Measurements from ENCODE around the gene GLRX3. TPM values are rescaled to one million over a fixed set of nuclear protein-coding genes. Genes with fewer than 3 reads are reported as not detected.

GLRX3 gene
- total and polyA plus RNA-seq, 2 of the 13 experiments (the other 11 are each of a cell fraction or from before 2014, with no cell fraction given) = 91.4 to 135 TPM

DNA sequence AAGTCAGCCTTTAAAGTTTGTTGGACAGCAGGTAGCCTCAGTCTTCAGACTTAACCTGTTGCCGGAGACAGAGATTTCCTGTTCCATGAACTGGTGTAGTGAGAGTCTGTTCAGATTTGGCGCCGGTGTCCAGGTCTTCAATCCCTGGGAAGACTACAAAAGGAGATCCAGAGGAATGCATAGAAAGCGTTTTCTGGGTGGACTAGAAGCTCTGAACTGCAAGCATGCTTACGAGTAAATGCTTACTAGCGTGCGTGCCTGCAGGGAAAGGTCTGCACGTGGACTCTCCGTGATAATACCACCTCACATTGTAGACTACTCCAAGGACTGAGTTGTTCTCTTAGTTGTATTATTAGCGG, 878 bp downstream of the GLRX3 start (continued):
- TF ChIP-seq, protein P1, sequence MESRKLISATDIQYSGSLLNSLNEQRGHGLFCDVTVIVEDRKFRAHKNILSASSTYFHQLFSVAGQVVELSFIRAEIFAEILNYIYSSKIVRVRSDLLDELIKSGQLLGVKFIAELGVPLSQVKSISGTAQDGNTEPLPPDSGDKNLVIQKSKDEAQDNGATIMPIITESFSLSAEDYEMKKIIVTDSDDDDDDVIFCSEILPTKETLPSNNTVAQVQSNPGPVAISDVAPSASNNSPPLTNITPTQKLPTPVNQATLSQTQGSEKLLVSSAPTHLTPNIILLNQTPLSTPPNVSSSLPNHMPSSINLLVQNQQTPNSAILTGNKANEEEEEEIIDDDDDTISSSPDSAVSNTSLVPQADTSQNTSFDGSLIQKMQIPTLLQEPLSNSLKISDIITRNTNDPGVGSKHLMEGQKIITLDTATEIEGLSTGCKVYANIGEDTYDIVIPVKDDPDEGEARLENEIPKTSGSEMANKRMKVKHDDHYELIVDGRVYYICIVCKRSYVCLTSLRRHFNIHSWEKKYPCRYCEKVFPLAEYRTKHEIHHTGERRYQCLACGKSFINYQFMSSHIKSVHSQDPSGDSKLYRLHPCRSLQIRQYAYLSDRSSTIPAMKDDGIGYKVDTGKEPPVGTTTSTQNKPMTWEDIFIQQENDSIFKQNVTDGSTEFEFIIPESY (CRISPR knock-in tag; IDR thresholded peaks at IDR 0.05) = no peak
- TF ChIP-seq ZNF839 (CRISPR knock-in tag; IDR thresholded peaks at IDR 0.05; ENCODE audit: borderline replicate concordance) = no peak
- TF ChIP-seq NRL (CRISPR knock-in tag; IDR thresholded peaks at IDR 0.05; ENCODE audit: borderline replicate concordance) = no peak
- TF ChIP-seq, protein P2, sequence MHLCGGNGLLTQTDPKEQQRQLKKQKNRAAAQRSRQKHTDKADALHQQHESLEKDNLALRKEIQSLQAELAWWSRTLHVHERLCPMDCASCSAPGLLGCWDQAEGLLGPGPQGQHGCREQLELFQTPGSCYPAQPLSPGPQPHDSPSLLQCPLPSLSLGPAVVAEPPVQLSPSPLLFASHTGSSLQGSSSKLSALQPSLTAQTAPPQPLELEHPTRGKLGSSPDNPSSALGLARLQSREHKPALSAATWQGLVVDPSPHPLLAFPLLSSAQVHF (CRISPR knock-in tag; IDR thresholded peaks at IDR 0.05) = no peak
- peak; percentile 16; the same call in 1 of the 2 replicates for TF ChIP-seq SIN3B (IDR thresholded peaks at IDR 0.05; ENCODE audit: low read length)
- TF ChIP-seq, protein P3, sequence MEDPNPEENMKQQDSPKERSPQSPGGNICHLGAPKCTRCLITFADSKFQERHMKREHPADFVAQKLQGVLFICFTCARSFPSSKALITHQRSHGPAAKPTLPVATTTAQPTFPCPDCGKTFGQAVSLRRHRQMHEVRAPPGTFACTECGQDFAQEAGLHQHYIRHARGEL (CRISPR knock-in tag; IDR thresholded peaks at IDR 0.05) = no peak
- no peak for TF ChIP-seq DPF2 (CRISPR knock-in tag; IDR thresholded peaks at IDR 0.05; ENCODE audit: borderline replicate concordance, low read depth)
- no peak for TF ChIP-seq ZMAT3 (CRISPR knock-in tag; conservative IDR thresholded peaks at IDR 0.05)
- TF ChIP-seq, protein P4, sequence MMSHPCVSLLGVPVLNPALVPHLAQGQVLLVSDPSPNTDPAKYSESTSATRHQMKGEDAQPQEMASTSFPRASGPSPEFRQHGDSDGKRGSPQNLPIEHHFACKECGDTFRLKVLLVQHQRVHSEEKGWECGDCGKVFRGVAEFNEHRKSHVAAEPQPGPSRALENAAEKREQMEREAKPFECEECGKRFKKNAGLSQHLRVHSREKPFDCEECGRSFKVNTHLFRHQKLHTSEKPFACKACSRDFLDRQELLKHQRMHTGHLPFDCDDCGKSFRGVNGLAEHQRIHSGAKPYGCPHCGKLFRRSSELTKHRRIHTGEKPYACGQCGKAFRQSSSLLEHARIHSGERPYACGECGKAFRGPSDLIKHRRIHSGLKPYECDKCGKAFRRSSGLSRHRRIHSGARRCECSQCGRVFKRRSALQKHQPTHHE (CRISPR knock-in tag; IDR thresholded peaks at IDR 0.05; ENCODE audit: borderline replicate concordance) = no peak
- TF ChIP-seq, protein P5, sequence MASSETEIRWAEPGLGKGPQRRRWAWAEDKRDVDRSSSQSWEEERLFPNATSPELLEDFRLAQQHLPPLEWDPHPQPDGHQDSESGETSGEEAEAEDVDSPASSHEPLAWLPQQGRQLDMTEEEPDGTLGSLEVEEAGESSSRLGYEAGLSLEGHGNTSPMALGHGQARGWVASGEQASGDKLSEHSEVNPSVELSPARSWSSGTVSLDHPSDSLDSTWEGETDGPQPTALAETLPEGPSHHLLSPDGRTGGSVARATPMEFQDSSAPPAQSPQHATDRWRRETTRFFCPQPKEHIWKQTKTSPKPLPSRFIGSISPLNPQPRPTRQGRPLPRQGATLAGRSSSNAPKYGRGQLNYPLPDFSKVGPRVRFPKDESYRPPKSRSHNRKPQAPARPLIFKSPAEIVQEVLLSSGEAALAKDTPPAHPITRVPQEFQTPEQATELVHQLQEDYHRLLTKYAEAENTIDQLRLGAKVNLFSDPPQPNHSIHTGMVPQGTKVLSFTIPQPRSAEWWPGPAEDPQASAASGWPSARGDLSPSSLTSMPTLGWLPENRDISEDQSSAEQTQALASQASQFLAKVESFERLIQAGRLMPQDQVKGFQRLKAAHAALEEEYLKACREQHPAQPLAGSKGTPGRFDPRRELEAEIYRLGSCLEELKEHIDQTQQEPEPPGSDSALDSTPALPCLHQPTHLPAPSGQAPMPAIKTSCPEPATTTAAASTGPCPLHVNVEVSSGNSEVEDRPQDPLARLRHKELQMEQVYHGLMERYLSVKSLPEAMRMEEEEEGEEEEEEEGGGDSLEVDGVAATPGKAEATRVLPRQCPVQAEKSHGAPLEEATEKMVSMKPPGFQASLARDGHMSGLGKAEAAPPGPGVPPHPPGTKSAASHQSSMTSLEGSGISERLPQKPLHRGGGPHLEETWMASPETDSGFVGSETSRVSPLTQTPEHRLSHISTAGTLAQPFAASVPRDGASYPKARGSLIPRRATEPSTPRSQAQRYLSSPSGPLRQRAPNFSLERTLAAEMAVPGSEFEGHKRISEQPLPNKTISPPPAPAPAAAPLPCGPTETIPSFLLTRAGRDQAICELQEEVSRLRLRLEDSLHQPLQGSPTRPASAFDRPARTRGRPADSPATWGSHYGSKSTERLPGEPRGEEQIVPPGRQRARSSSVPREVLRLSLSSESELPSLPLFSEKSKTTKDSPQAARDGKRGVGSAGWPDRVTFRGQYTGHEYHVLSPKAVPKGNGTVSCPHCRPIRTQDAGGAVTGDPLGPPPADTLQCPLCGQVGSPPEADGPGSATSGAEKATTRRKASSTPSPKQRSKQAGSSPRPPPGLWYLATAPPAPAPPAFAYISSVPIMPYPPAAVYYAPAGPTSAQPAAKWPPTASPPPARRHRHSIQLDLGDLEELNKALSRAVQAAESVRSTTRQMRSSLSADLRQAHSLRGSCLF (CRISPR knock-in tag; IDR thresholded peaks at IDR 0.05; ENCODE audit: borderline replicate concordance) = no peak
- TF ChIP-seq BCL6 (CRISPR knock-in tag; IDR thresholded peaks at IDR 0.05) = peak; percentile 67
- TF ChIP-seq, protein P6, sequence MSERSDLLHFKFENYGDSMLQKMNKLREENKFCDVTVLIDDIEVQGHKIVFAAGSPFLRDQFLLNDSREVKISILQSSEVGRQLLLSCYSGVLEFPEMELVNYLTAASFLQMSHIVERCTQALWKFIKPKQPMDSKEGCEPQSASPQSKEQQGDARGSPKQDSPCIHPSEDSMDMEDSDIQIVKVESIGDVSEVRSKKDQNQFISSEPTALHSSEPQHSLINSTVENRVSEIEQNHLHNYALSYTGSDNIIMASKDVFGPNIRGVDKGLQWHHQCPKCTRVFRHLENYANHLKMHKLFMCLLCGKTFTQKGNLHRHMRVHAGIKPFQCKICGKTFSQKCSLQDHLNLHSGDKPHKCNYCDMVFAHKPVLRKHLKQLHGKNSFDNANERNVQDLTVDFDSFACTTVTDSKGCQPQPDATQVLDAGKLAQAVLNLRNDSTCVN (CRISPR knock-in tag; IDR thresholded peaks at IDR 0.05; ENCODE audit: borderline replicate concordance) = no peak
- TF ChIP-seq, protein P7, sequence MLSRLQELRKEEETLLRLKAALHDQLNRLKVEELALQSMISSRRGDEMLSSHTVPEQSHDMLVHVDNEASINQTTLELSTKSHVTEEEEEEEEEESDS (CRISPR knock-in tag; IDR thresholded peaks at IDR 0.05; ENCODE audit: borderline replicate concordance) = no peak
- TF ChIP-seq KMT2A (CRISPR knock-in tag; IDR thresholded peaks at IDR 0.05) = 0 out of 2 replicates have a peak, but pooled peaks have one; percentile 11
- TF ChIP-seq ZNF83 (CRISPR knock-in tag; IDR thresholded peaks at IDR 0.05; ENCODE audit: borderline replicate concordance) = no peak
- TF ChIP-seq, protein P8, sequence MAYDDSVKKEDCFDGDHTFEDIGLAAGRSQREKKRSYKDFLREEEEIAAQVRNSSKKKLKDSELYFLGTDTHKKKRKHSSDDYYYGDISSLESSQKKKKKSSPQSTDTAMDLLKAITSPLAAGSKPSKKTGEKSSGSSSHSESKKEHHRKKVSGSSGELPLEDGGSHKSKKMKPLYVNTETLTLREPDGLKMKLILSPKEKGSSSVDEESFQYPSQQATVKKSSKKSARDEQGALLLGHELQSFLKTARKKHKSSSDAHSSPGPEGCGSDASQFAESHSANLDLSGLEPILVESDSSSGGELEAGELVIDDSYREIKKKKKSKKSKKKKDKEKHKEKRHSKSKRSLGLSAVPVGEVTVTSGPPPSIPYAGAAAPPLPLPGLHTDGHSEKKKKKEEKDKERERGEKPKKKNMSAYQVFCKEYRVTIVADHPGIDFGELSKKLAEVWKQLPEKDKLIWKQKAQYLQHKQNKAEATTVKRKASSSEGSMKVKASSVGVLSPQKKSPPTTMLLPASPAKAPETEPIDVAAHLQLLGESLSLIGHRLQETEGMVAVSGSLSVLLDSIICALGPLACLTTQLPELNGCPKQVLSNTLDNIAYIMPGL (CRISPR knock-in tag; IDR thresholded peaks at IDR 0.05; ENCODE audit: borderline replicate concordance in 1 of 2, low read depth in 1 of 2) = 0 out of 4 replicates have a peak, but pooled peaks of 1 of the 2 experiments have one; percentile 22

Data from HepG2 (cell line).